Neural cell (in vitro differentiated cells): ENCODE data around the gene VSTM5.

Experiments
- CTCF ChIP-seq: fragments of 450-650 bp; IDR thresholded peaks from 2 replicates; pipeline ENCODE4 v1.5.1; 2014; ENCODE audit warnings: antibody characterized with exemption, mild to moderate bottlenecking, moderate library complexity; ENCODE audit not compliant: poor library complexity, severe bottlenecking
- POLR2AphosphoS5 ChIP-seq: IDR thresholded peaks from 2 replicates; pipeline ENCODE4 v1.6.1; 2012

DNA sequence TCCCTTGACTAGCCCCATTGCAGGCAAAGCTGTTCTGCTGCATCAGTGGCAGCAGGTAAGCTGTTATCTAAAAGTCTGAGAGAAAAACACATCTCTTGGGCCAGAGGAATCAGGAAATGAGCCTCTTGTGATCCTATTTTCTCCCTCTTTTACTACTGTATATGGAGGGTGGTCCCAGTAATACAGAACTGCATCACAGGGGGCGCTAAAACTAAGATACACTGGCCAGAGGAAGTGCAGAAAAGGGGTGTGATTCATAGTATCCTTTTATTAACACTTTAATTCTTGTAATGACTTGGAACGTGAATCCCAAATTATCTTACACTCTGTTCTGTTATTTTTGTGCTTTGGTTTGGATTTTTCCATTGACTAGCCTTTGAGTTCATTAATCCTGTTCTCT lies 75.1 kb downstream of the VSTM5 start:
- TF ChIP-seq CTCF (no peak), POLR2AphosphoS5 (no peak)
